OCI-M1 (cell line): ENCODE results near the gene NRXN2.
"Not testable (repeated sequence)": the region's sequence is repeated elsewhere in the genome, so short reads cannot be mapped to it uniquely, and the experiment has no call there.

Experiments used
- DNase-seq: peaks from one replicate; lab custom pipeline; 2025; lab: John Stamatoyannopoulos, UW

The NRXN2 gene

DNA sequence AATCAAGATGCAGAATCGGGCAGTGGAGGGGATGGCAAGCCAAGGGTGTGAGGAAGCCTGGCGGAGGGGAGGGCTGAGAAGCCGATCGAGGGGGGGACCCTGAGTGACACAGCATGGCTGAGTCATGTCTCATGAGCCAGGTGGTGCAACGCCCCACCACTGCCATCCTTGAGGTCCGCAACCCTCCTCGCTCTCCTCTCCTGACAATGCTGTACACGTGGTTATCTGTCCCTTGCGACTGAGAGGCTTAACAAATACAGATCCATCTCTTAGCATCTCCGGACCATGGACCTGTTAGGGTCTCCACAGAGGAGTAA lies 117.8 kb downstream of the NRXN2 start:
- DNase-seq, result no peak

DNA sequence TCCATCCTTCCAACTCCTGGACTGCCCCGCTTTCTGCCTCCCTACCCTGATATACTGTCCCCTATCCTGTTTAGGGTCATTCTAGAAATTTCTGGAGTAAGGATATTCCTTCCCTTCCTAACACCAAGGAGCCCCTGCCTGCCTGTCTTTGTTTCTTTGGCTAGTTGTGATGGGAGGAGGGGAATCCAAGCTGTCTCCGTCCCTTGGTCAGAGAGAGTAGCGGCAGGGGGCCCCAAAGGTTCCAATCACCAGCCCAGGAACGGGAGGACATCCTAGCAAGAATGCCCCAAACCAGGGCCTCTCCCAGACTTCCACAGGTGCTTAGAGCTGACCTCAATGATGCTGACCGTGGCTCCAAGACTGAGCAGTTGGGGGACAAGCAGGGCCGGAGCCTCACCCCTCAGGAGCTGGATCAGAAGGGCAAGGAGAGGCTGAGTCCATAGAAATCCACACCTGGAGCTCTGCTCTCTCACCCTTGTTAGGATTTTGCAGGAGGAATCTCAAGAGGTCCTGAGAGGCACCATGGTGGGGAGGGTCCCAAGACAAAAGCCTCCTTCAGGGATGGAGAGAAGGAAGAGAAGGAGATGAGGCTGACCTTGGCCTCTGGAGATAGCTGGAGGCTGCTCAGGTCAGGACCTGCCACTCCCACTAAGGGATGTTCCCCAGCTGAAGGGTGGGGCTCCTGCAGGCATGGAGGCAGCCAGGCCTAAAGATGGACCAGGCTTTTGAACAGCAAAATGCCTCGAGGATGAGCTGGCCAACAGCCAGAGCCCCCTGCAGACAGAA lies 118.3 kb downstream of the NRXN2 start:
- no peak for DNase-seq

- no peak for DNase-seq
These were observed 119.4 kb downstream of the NRXN2 start for GRCh38 chr11:64603411-64604110.

DNA sequence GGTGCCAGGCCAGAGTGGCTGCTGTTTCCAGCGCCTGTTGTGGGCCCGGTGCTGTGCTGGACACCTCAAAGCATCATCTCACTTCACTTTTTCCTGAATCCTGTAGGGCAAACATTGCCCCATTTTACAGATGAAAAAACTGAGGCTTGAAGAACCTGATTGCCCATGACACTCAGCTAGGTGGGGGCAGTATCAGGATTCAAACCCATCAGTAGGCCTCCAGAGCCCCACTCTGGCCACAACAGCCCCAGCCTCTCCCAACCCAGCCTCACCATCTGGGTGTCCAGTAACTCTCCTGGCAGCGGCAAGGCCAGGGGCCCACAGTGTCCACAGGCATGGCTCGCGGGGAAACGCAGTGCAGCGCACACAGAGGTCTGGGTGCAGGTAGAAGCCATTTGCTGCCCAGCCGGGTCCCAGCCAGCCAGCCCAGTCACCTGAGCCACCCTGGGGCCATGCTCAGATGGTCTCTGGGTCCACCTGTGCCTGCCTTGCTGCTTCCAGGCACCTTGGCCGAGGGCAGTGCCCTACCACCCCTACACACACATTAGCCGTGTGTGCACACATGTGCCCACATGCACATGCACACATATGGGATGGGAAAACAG lies 120.4 kb downstream of the NRXN2 start:
- DNase-seq, result no peak

GRCh38 chr11:64601605-64602465 lies 121.2 kb downstream of the NRXN2 start:
- no peak for DNase-seq

DNA sequence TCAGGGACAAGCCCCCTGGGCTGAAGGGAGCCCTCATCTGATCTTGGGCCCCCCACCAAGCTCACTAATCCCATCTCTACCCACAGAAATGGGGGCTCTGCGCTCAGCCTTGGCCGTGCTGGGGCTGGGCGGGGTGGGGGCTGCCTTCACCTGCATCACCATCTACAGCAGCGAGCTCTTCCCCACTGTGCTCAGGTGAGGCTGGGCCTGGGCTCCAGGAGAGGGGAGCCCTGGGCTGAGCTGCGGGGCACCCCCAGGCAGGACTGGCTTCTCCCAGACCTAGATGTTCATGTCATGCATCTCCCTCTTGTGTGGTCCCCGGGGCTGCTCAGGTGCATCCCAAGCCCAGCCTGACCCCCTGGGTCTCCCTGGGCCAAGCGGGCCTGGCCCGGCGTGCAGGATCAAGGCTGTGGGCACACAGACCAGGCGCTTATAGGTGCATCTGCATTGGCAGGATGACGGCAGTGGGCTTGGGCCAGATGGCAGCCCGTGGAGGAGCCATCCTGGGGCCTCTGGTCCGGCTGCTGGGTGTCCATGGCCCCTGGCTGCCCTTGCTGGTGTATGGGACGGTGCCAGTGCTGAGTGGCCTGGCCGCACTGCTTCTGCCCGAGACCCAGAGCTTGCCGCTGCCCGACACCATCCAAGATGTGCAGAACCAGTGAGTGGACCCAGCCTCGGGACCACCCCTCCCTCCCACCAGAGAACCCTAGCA lies 122.6 kb downstream of the NRXN2 start:
- DNase-seq, result no peak

DNA sequence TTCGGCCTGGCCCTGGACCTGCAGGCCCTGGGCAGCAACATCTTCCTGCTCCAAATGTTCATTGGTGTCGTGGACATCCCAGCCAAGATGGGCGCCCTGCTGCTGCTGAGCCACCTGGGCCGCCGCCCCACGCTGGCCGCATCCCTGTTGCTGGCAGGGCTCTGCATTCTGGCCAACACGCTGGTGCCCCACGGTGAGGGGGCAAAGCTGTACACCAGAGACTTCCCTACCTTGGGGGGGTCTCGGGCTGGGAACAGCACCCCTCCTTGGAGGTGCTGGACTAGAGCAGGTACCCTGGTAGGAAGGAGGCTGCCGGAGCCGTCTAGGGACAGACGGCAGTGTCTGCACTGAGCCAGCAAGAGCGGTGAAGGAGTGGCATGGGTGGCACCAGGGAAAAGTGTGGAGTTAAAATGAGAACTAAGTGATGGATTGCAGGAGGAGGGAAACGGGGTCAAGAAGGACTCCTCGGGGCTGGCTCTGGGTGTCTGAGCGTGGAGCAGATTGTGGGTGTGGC lies 123.2 kb downstream of the NRXN2 start:
- DNase-seq, result no peak

DNA sequence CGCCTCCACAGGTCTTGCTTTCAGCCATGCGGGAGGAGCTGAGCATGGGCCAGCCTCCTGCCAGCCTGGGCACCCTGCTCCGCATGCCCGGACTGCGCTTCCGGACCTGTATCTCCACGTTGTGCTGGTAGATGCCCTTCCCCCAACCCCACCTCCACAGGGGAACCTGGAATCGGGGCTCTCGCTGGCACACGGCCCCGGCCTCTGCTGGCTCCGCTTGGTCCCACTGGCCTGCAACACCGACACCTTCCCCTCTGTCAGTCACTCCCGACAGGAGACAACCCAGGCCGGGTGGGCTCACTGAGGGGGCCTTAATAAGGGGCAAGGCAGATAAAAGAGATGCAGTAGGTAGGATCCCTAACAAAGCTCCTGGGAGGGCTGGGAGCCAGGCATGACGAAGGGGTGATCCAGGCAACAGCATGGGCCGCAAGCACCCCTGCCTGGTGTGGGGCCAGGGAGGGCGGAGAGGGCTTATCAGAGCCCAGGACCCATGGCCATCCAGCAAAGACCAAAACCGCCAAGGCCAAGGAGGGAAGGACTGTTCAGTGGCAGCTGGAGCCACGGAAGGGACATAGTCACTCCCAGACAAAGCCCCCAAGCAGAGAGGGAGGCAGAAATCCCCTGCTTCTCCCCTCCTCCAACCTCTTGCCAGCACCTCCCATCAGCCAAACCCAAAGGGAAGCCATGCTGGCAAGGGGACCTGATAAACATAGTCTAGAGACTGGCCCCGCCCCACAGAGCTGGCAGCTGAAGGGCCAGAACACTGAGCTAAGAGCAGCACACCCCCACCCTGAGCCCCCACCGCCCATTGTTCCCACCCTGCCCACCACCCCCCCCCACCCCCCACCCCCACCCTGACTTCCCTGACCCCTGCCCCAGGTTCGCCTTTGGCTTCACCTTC lies 124.0 kb downstream of the NRXN2 start:
- DNase-seq, result no peak

DNA sequence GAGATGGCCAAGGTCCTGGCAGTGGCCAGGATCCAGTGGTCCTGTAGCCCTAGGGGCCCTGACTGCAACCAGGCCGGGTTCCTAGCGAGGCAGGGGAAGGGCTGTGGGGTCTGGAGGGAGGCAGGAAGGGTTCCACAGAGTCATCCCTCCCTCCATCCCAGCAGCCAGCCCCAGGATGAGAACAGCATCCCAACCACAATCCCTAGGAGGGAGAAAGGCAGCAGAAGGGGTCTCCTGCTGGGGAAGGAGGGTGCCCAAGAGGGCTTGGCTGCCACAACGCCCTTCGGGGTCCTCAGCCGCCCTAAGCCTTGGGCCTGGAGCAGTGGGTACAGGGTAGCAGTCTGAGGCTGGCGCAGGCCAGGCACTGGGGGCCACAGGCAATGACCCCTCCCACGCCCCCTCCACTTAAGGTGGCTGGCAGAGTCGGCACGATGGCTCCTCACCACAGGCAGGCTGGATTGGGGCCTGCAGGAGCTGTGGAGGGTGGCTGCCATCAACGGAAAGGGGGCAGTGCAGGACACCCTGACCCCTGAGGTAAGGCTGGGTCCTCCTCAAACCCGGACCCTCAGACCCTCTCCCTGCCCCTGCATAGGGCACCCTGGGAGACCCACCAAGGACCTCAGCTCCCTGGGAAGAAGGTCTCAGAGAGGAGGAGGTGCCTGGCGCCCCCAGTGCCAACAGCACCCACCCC lies 124.7 kb downstream of the NRXN2 start:
- no peak for DNase-seq

GRCh38 chr11:64597671-64598101 lies 125.3 kb downstream of the NRXN2 start:
- no peak for DNase-seq

DNA sequence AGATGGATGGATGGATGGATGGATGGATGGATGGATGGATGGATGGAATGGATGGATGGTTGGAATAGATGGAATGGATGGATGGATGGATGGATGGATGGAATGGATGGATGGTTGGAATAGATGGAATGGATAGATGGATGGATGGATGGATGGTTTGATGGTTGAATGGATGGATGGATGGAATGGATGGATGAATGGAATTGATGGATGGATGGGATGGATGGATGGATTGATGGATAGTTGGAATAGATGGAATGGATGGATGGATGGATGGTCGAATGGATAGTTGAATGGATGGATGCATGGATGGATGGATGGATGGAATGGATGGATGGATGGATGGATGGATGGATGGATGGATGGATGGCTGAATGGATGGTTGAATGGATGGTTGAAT lies 127.1 kb downstream of the NRXN2 start:
- DNase-seq, result not testable (repeated sequence)

GRCh38 chr11:64594159-64594939 lies 128.6 kb downstream of the NRXN2 start:
- no peak for DNase-seq

DNA sequence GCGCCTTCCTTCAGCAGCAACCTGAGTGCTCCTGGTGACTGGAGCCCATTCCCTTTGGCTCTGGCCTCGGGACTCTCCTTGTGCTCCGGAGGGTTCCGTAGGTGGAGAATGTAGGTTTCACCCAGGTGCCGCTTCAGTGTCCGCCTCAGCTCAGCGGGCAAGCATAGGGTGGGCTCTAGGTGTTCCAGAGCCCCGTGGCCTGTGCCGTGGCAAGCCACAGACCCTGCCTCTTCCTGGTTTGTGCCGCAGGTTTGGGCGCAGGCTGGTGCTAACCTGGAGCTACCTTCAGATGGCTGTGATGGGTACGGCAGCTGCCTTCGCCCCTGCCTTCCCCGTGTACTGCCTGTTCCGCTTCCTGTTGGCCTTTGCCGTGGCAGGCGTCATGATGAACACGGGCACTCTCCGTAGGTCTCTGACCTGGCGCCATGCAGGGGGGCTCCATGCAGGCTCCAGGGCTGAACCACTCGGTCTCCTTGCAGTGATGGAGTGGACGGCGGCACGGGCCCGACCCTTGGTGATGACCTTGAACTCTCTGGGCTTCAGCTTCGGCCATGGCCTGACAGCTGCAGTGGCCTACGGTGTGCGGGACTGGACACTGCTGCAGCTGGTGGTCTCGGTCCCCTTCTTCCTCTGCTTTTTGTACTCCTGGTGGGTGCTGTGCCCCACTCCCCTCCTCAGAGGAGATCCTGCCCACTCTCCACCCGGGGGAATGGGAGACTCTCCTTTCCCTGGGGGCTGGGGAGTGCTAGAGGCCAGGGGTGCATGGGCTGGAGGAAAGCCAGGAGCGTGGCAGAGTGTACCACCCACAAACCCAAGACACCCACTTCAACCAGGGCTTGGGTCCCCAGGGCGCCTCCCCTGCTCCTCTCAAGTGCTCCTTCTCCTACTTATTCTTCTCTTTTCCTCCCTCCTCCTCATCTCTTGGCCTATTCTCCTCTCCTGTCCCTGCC lies 129.6 kb downstream of the NRXN2 start:
- DNase-seq, result no peak

- DNase-seq, result no peak
These were observed 130.3 kb downstream of the NRXN2 start for GRCh38 chr11:64592656-64593055.

DNA sequence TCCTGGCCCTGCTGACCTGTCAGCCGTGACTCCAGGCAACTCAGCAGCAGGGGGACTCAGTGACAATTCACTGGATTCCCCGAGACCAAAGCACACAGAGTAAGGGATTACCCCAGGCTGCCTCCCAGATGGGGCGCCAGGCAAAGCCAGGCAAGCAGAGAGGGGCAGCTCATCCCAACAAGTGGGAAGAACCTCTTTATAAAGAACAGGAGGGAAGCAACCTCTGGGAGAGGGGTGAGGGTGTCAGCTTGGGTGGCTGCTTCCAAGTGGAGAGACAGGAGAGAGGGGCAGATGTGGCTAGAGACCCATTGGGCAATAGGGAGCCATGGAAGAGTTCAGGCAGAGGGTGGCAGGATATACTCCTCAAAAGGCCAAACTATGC lies 130.8 kb downstream of the NRXN2 start:
- no peak for DNase-seq

DNA sequence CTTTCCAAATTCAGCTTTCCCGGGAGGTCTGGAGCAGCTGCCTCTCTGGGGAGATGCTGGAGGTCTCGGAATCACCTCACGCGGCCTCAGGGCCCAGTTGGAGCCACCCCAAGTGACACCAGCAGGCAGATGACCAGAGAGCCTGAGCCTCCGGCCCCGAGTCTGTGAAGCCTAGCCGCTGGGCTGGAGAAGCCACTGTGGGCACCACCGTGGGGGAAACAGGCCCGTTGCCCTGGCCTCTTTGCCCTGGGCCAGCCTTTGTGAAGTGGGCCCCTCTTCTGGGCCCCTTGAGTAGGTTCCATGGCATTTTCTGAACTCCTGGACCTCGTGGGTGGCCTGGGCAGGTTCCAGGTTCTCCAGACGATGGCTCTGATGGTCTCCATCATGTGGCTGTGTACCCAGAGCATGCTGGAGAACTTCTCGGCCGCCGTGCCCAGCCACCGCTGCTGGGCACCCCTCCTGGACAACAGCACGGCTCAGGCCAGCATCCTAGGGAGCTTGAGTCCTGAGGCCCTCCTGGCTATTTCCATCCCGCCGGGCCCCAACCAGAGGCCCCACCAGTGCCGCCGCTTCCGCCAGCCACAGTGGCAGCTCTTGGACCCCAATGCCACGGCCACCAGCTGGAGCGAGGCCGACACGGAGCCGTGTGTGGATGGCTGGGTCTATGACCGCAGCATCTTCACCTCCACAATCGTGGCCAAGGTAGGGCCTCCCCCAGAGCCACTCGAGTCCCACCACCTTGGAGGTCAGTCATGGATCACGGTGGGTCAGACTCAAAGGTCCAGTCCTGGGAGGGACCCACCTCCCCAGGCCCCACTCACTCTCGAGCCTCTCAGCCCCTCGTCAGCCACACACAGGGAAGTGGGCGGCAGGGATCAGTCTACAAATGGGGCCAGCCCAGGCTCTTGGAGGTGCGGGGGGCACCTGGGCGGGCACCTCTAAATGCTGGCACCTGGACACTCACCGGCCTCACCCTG lies 131.5 kb downstream of the NRXN2 start:
- DNase-seq, result no peak

DNA sequence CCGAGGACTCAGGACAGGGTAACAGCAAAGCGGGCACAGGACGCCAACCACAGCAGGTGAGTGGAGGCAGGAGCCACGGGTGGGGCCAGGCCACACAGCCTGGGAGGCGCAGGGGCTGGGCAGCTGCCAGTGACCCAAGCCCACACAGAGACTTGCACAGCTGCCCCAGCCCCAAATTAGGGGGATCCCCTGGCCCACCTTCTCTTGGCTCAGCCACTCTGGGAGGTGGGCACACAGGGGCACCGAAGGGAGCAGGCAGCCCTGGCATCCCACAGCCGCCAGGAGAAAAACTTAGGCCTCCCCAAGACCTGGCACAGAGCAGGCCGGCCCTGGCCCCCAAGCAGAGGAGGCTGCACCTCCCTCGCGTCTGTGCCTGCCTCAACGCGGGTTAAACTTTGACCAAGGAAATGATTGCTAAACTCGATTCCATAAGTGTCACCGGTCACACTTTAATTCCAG lies 132.2 kb downstream of the NRXN2 start, which contains the start of gene SLC22A12:
Gene SLC22A12 (plus strand): TSS at position 458 of the 459 bp plus-strand sequence. CDS start 337 bp downstream, outside the sequence.
- no peak for DNase-seq
